GM04503 (cell line): Measurements from ENCODE around the gene IL32.

ENCODE experiments used
- DNase-seq: peaks from one replicate; pipeline ENCODE4 v3.0.0-alpha.2; 2012; ENCODE audit warnings: low read depth

IL32 gene, protein sequence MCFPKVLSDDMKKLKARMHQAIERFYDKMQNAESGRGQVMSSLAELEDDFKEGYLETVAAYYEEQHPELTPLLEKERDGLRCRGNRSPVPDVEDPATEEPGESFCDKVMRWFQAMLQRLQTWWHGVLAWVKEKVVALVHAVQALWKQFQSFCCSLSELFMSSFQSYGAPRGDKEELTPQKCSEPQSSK

DNA sequence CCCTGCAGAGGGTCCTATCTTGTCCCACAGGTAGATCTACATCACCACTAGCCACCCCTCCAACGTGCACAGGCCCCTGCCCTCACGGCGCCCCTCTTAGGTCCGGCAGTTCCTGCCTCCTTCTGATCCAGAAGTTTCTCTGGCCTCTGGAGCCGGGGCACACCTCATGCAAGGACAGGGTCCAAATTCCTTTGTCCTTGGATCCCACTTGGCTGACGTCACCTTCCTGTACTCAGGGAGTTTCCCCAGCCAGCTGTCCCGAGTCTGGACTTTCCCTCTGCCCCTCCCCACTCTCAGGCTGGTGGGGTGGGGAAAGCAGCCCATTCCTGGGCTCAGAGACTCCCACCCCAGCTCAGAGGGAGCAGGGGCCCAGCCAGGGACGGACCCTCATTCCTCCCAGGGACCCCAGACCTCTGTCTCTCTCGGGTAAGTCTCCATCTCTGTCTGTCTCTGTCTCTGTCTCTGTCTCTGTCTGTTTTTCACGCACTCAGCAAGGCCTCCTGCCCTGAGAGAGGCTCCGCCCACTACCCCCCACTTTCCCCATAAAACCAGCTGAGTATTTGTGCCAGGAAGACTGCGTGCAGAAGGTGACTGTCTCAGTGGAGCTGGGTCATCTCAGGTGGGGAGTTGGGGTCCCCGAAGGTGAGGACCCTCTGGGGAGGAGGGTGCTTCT lies at the start of gene IL32:
Gene IL32, plus strand, starts transcription at position 572 of the 673 bp plus-strand sequence. CDS start 172 bp downstream, outside the sequence.
- peak; percentile 13 for DNase-seq

GRCh38 chr16:3015865-3016521 lies 49.4 kb upstream of the IL32 start:
- no peak for DNase-seq

DNA sequence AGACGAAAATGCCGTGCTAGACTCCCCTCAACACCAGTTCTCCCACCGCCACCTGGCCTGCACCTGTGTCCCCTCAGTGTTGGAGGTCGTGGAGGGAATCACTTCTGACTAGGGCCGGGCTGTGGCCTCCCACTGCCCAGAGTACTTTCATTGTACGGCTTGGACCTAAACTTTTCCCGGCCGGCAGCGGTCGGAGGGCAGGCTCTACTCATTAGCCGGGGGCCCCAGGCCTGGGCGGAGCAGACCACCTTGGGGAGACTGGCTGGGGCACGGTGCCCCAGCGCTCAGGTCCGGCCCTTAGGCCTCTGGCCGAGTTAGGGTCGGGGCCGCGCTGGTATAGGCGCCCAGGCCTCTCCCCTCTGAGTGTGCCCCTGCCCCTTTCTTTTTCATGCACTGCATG lies 48.1 kb upstream of the IL32 start:
- no peak for DNase-seq

DNA sequence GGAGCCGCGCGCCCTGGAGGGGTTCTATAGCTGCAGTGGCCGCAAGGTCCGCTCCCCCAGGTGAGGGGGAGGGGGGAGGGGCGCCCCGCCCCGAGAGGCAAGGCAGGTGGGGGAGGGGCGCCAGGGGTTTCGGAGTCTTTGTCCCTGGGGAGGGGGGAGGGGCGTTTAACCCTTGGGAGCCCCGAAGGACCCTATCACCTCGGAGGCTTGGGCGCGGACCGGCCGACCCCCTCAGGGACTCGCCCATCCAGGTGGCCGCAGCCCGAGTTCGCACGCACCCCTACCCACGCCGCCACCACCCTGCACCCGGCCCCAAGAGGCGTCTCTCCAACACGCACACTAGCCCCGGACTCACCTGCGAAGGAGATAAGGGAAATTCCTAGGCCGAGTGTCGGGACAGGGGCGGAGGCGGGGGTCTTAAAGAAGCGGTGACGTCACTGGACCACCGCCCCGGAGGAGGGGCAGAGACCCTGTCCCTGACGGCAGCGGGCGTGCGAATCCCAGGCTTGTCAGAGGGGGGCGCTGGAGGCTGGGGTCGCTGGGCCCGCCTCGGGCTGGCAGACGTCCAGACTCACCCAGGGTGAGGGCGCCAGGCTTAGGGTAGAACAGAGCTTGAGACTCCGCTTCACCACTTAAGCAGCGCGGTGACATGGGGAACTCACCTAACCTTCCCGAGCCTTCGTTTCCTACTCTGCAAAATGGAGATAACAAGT lies 47.5 kb upstream of the IL32 start, which contains the start of gene CLDN6:
Gene CLDN6, minus strand, starts transcription at position 390 of the 713 bp plus-strand sequence. CDS start 2,162 bp downstream, outside the sequence.
- DNase-seq, result no peak

DNA sequence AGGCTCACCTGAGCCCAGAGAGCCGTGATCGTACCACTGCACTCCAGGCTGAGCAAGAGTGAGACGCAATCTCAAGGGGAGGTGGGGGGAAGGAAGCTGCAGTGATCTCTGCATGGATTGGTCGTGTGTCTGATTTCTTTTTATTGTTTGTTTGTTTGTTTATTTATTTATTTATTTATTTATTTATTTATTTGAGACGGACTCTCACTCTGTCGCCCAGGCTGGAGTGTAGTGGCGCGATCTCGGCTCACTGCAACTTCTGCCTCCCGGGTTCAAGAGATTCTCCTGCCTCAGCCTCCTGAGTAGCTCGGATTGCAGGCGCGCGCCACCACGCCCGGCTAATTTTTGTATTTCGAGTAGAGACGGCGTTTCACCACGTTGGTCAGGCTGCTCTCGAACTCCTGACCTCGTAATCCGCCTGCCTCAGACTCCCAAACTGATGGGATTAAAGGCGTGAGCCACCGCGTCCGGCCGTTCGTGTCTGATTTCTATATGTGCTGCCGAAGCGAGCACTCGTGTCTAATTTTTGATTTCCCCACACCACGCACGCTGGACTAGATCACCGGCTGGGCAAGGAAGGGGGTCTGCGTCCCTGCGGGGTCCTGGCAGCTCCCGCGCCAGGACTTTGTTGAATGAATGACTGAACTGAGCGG lies 45.7 kb upstream of the IL32 start:
- DNase-seq, result no peak

DNA sequence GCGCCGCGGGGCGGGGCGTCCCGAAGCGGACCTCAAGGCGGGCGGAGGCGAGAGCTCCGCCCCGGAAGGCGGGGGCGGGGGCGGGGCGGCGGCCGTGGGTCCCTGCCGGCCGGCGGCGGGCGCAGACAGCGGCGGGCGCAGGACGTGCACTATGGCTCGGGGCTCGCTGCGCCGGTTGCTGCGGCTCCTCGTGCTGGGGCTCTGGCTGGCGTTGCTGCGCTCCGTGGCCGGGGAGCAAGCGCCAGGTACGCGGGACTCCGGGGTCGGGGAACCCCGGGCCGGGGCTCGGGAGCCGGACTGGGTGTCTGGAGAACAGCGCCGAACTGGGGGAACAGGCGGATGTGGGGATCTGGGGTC lies 45.2 kb upstream of the IL32 start, which contains the start of gene TNFRSF12A:
Gene TNFRSF12A, plus strand, starts transcription at position 122 of the 357 bp plus-strand sequence. Its CDS starts 30 bp downstream, at position 152.
- DNase-seq, result no peak

DNA sequence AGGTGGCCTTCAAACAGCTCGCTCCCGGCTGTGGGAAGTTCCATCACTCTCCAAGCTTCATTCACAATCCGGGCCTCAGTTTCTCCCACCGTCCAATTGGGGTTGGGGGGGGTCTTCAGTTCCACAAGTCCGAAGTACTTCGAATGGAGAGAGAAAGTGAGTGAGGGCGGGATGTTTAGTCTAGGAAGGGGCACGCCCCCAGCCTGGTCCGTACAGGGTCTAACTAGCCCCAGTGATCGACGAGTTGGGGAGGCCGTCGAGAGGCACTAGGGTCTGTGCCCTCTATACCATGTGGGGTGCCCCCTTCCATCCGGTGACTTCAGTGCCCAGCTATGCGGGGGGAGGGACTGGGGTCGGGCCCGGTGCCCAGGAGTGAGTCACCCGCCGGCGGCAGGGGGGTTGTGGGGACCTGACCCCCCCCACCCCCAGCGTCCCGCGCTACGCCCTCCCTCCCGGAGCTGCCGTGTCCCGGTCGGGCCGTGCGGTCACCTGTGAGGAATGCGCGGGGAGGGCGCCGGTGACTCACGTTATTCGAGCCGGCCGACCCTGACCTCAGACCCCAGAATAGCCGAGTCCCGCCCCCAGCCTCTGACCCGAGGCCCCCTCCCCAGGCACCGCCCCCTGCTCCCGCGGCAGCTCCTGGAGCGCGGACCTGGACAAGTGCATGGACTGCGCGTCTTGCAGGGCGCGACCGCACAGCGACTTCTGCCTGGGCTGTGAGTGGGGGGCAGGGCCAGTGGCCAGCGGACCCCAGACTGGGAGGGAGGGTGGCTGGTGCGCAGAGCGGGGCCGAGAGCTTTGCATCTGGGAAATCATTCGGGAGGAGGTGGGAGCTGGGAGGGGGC lies 44.6 kb upstream of the IL32 start:
- peak; percentile 48 for DNase-seq

DNA sequence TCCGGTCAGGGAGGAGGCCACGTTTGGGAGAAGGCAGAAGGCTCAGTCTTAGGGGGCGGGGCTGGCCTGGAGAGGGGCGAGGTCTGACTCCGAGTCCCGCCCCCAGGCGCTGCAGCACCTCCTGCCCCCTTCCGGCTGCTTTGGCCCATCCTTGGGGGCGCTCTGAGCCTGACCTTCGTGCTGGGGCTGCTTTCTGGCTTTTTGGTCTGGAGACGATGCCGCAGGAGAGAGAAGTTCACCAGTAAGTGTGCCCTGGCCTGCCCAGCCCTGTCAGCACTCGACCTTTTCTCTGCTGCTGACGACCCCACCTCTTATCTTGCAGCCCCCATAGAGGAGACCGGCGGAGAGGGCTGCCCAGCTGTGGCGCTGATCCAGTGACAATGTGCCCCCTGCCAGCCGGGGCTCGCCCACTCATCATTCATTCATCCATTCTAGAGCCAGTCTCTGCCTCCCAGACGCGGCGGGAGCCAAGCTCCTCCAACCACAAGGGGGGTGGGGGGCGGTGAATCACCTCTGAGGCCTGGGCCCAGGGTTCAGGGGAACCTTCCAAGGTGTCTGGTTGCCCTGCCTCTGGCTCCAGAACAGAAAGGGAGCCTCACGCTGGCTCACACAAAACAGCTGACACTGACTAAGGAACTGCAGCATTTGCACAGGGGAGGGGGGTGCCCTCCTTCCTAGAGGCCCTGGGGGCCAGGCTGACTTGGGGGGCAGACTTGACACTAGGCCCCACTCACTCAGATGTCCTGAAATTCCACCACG lies 43.8 kb upstream of the IL32 start:
- peak; percentile 79 for DNase-seq

DNA sequence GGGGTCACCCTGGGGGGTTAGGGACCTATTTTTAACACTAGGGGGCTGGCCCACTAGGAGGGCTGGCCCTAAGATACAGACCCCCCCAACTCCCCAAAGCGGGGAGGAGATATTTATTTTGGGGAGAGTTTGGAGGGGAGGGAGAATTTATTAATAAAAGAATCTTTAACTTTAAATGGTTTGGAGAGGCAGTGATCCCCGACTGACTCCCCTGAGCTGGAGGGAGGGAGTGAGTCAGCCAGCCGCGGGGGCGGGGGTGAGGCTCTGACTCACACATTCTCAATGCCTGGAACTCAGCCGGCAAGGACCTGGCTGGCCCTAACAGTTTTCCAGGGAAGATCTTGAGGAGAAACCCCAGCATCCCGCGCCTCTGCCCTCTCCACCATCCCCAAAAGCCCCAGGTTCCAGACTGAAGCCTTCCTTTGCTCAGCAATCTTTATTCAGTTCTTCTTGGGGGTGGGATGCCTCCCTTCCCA lies 43.2 kb upstream of the IL32 start:
- peak; percentile 80 for DNase-seq

GRCh38 chr16:3022684-3023414 lies 42.6 kb upstream of the IL32 start:
- DNase-seq, result peak; percentile 43

- peak; percentile 60 for DNase-seq
These were observed 42.1 kb upstream of the IL32 start for GRCh38 chr16:3023415-3023668.

- peak; percentile 80 for DNase-seq
These were observed 41.6 kb upstream of the IL32 start, which contains the start of the genes HCFC1R1 and THOC6 for GRCh38 chr16:3023669-3024478. HCFC1R1 (minus strand) TSS chr16:3023942; CDS start chr16:3023941, 1 bp downstream. THOC6 (plus strand) TSS chr16:3024035; CDS start chr16:3024327, 292 bp downstream.

DNA sequence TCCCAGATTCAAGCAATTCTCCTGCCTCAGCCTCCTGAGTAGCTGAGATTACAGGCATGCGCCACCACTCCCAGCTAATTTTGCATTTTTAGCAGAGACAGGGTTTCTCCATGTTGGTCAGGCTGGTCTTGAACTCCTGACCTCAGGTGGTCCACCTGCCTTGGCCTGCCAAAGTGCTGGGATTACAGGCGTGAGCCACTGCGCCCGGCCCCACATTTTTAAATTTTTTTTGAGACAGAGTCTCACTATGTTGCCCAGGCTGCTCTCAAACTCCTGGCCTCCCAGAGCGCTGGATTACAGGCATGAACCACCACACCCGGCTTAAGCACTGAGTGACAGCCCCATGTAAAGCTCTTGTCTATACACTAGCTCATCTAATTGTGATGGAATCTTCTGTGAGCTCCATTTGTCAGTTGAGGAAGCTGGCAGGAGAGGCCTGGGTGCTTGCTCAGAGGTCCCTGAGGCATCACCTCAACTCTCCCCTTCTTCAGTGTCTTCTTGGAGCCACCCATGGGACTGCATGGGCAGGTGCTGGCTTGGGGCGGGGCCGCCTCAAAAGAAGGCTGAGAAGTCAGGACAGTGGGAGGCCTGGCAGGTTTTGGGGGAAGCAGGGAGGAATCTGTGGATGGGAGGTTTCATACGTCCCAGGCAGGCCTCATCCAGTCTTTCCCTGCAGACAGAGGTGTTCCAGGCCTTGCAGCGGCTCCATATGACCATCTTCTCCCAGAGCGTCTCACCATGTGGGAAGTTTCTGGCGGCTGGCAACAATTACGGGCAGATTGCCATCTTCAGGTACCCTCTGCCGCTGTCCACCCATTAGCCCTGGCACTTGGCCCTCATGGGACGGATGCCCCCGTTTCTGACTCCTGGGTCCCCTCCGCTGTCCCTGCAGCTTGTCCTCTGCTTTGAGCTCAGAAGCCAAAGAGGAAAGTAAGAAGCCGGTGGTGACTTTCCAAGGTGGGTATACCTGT lies 40.1 kb upstream of the IL32 start:
- no peak for DNase-seq

GRCh38 chr16:3026003-3026378 lies 39.4 kb upstream of the IL32 start:
- no peak for DNase-seq

DNA sequence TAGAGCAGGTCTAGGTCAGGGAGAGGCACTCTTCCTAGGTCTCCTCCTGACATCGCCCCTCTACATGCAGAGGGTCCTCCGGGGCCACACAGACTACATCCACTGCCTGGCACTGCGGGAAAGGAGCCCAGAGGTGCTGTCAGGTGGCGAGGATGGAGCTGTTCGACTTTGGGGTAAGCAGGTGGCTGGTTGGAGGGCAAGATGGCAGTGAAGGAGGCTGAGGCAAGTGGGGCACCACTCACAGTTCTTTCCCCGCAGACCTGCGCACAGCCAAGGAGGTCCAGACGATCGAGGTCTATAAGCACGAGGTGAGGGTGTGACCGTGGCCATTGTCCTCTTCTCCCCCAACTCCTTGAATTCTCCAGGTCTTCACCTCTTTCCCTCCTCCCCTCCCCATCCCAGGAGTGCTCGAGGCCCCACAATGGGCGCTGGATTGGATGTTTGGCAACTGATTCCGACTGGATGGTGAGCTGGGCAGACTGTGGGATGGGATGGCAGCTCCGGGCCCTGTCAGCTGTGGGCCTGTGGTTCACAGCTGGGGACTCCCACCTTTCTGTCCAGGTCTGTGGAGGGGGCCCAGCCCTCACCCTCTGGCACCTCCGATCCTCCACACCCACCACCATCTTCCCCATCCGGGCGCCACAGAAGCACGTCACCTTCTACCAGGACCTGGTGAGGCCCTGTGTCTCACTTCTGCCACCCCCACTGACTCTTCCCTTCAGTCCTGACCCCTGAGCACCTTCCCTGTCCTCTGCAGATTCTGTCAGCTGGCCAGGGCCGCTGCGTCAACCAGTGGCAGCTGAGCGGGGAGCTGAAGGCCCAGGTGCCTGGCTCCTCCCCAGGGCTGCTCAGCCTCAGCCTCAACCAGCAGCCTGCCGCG lies 38.6 kb upstream of the IL32 start:
- no peak for DNase-seq

DNA sequence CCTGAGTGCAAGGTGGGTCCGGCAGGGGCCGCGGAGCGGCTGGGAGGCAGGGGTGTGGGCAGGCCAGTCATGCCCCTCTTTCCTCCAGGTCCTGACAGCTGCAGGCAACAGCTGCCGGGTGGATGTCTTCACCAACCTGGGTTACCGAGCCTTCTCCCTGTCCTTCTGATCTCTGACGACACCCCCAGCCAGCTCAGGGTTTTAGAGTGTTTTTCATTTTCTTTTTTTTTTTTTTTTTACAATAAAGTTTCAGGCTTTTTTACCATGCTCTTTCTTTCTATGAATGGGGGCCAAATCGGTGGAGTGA lies 38.0 kb upstream of the IL32 start:
- DNase-seq, result no peak
